CD14-positive monocyte (primary cell): ENCODE data around the gene RPL27. TPM values are rescaled to one million over a fixed set of nuclear protein-coding genes. Genes with fewer than 3 reads are reported as not detected.

Experiments
- DNase-seq, 3 donors: peaks; one replicate each; pipeline ENCODE4 v3.0.0-alpha.2; 2011 to 2022
- H2AFZ ChIP-seq: 2 replicates; pipeline ENCODE4 v1.6.0; 2012; ENCODE audit warnings: mild to moderate bottlenecking, low read depth, low read length, inconsistent platforms; ENCODE audit not compliant: insufficient read depth, poor library complexity, severe bottlenecking
- H3K27ac ChIP-seq, 2 donors: 1 replicate in 1 of 2; 2 replicates in 1 of 2; pipeline ENCODE4 v1.5.1; 2012 to 2013; ENCODE audit warnings: low read length in 2 of 2, control low read depth in 1 of 2, inconsistent platforms in 1 of 2, low read depth in 1 of 2, mild to moderate bottlenecking in 1 of 2
- H3K27me3 ChIP-seq, 2 donors: one replicate each; pipeline versions ENCODE4 v1.6.0 to v1.6.1; 2011 to 2013; ENCODE audit warnings: low read length in 2 of 2; ENCODE audit not compliant: control insufficient read depth in 2 of 2, insufficient read depth in 2 of 2
- H3K36me3 ChIP-seq, 2 donors: replicated peaks in 1 of 2; 1 replicate in 1 of 2; 2 replicates in 1 of 2; pipeline versions ENCODE4 v1.5.1 to v1.6.1; 2012 to 2013; ENCODE audit warnings: low read length in 2 of 2, control low read depth in 1 of 2, inconsistent platforms in 1 of 2, mild to moderate bottlenecking in 1 of 2; ENCODE audit not compliant: insufficient read depth in 2 of 2, control insufficient read depth in 1 of 2
- H3K4me1 ChIP-seq, 2 donors: 1 replicate in 1 of 2; 2 replicates in 1 of 2; pipeline versions ENCODE4 v1.5.1 to v1.6.1; 2012 to 2013; ENCODE audit warnings: low read length in 2 of 2, control low read depth in 1 of 2, inconsistent platforms in 1 of 2, mild to moderate bottlenecking in 1 of 2, moderate library complexity in 1 of 2; ENCODE audit not compliant: insufficient read depth in 2 of 2, control insufficient read depth in 1 of 2
- H3K4me2 ChIP-seq: replicated peaks from 2 replicates; pipeline ENCODE3; 2012; ENCODE audit warnings: low read length, moderate library complexity, mild to moderate bottlenecking; ENCODE audit not compliant: poor library complexity, severe bottlenecking; ENCODE audit errors: extremely low read depth
- H3K4me3 ChIP-seq, 3 experiments: fragments of 200-600 bp in 1 of 3; sonication (generic) in 1 of 3; replicated peaks in 1 of 3; 1 replicate in 2 of 3; 2 replicates in 1 of 3; pipeline ENCODE4 v1.5.1; 2011 to 2013; ENCODE audit warnings: low read length in 3 of 3, mild to moderate bottlenecking in 3 of 3, control low read depth in 2 of 3, low read depth in 2 of 3, inconsistent platforms in 1 of 3, moderate library complexity in 1 of 3
- H3K79me2 ChIP-seq: 2 replicates; pipeline ENCODE4 v1.6.0; 2012; ENCODE audit warnings: mild to moderate bottlenecking, control low read depth, inconsistent platforms, low read length, moderate library complexity; ENCODE audit not compliant: insufficient read depth
- H3K9ac ChIP-seq: 2 replicates; pipeline ENCODE4 v1.6.0; 2017; ENCODE audit warnings: low read length, mild to moderate bottlenecking; ENCODE audit not compliant: insufficient read depth, poor library complexity, severe bottlenecking
- H3K9me3 ChIP-seq, 2 donors: replicated peaks in 1 of 2; 1 replicate in 1 of 2; 2 replicates in 1 of 2; pipeline versions ENCODE4 v1.5.1 to v1.6.1; 2012 to 2013; ENCODE audit warnings: low read length in 2 of 2, control low read depth in 1 of 2; ENCODE audit not compliant: control insufficient read depth in 1 of 2, insufficient read depth in 1 of 2
- H4K20me1 ChIP-seq: 2 replicates; pipeline ENCODE4 v1.6.0; 2012; ENCODE audit warnings: mild to moderate bottlenecking, low read length, control low read depth, moderate library complexity; ENCODE audit not compliant: insufficient read depth
- H3K27ac Mint-ChIP-seq, 7 donors: one replicate each; pipeline ENCODE4 v1.8.0; 2020; ENCODE audit warnings: mild to moderate bottlenecking in 7 of 7, mixed read lengths in 7 of 7, moderate library complexity in 6 of 7, inconsistent platforms in 2 of 7
- H3K27me3 Mint-ChIP-seq, 3 donors: one replicate each; pipeline ENCODE4 v1.8.0; 2021 to 2022; ENCODE audit warnings: low read depth in 3 of 3, mild to moderate bottlenecking in 3 of 3, mixed read lengths in 3 of 3, moderate library complexity in 3 of 3, inconsistent platforms in 1 of 3
- H3K36me3 Mint-ChIP-seq, 2 donors: one replicate each; pipeline ENCODE4 v1.8.0; 2020; ENCODE audit warnings: mixed read lengths in 2 of 2, inconsistent platforms in 1 of 2, mild to moderate bottlenecking in 1 of 2
- H3K4me1 Mint-ChIP-seq: one replicate; pipeline ENCODE4 v1.8.0; 2020; ENCODE audit warnings: mild to moderate bottlenecking, mixed read lengths
- H3K4me3 Mint-ChIP-seq, 2 donors: one replicate each; pipeline ENCODE4 v1.8.0; 2020; ENCODE audit warnings: mild to moderate bottlenecking in 2 of 2, mixed read lengths in 2 of 2, moderate library complexity in 1 of 2
- H3K9me3 Mint-ChIP-seq, 7 donors: one replicate each; pipeline ENCODE4 v1.8.0; 2020 to 2022; ENCODE audit warnings: mixed read lengths in 7 of 7, mild to moderate bottlenecking in 6 of 7, moderate library complexity in 6 of 7, inconsistent platforms in 2 of 7
- WGBS: methylation state at CpG from one replicate; pipeline ENCODE4 v1.1.5; 2013; ENCODE audit warnings: missing lambda C conversion rate; ENCODE audit not compliant: insufficient coverage; 5-methylcytosine and 5-hydroxymethylcytosine counted together
- intact Hi-C, 2 donors: fragments of 100-400 bp; cut with micrococcal nuclease; formaldehyde crosslinking; loops; one replicate each; pipeline versions ENCODE4 v1.15.0 to v1.15.1; 2023
- polyA plus RNA-seq, 3 donors: library from polyadenylated mRNA; depleted of rRNA in 1 of 3; unstranded in 2 of 3; stranded (reverse) in 1 of 3; fragments of 300-500 nt in 2 of 3; fragments of >200 nt in 1 of 3; fragmentation: Illumina TruSeq in 2 of 3; gene quantifications; 1 replicate in 2 of 3; 2 replicates in 1 of 3; pipeline ENCODE4 v1.2.3, GENCODE V29; 2012 to 2021
- TF ChIP-seq, protein P1 (sequence below): fragments of 200-600 bp; IDR thresholded peaks from one replicate; pipeline ENCODE4 v1.8.0; 2022; ENCODE audit warnings: antibody characterized with exemption, mild to moderate bottlenecking

Gene RPL27
- polyA plus RNA-seq, 3 donors, result 1,073 to 2,156 (median 1,232) TPM

GRCh38 chr17:43021741-43022512, 23.7 kb downstream of the RPL27 start, which contains the start of gene VAT1:
Gene VAT1, minus strand, starts transcription at chr17:43022385. Its CDS starts 63 bp downstream, at chr17:43022322.
- intact Hi-C loops, result loop anchor here in 1 of 2 donors (10.0 kb wide), 2 partner anchors 103 to 153 kb away; partner anchors contain the start of genes BRCA1 and NBR1

More at GRCh38 chr17:43021741-43022512, 23.7 kb downstream of the RPL27 start, which contains the start of gene VAT1:
- Histone ChIP-seq H3K9me3 (no peaks in the 10 kb centered on the region), H3K9ac (peak within 1 kb of the TSS; percentile 78), H3K79me2 (peaks cover 19% of the 10 kb centered on the region), H3K27me3 (peaks cover 0 to 15% of the 10 kb centered on the region in 2 donors), H3K4me3 (peak within 1 kb of the TSS; percentile 72 to 94 (median 90)), H3K4me1 (peaks cover 53 to 58% of the 10 kb centered on the region in 2 donors), H3K36me3 (no peaks in the 10 kb centered on the region), H2AFZ (peak within 1 kb of the TSS; percentile 96), H3K27ac (peak within 1 kb of the TSS in 1 of 2 donors; percentile 59), H4K20me1 (peaks cover 17% of the 10 kb centered on the region), H3K4me2 (peak within 1 kb of the TSS; percentile 100)
- H3K9me3 Mint-ChIP-seq, result peaks cover 0 to 3% (median 0%) of the 10 kb centered on the region in 7 donors
- TF ChIP-seq, protein P1, sequence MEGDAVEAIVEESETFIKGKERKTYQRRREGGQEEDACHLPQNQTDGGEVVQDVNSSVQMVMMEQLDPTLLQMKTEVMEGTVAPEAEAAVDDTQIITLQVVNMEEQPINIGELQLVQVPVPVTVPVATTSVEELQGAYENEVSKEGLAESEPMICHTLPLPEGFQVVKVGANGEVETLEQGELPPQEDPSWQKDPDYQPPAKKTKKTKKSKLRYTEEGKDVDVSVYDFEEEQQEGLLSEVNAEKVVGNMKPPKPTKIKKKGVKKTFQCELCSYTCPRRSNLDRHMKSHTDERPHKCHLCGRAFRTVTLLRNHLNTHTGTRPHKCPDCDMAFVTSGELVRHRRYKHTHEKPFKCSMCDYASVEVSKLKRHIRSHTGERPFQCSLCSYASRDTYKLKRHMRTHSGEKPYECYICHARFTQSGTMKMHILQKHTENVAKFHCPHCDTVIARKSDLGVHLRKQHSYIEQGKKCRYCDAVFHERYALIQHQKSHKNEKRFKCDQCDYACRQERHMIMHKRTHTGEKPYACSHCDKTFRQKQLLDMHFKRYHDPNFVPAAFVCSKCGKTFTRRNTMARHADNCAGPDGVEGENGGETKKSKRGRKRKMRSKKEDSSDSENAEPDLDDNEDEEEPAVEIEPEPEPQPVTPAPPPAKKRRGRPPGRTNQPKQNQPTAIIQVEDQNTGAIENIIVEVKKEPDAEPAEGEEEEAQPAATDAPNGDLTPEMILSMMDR, result no peak
- WGBS, result under 1% methylated on average over 68 of the region's 80 CpGs
- peak within 1 kb of the TSS; percentile 25 to 87 (median 85) for H3K27ac Mint-ChIP-seq
- H3K36me3 Mint-ChIP-seq, result peaks cover 0 to 7% of the 10 kb centered on the region in 2 donors
- DNase-seq, result peak; percentile 45 to 58 (median 52)
- H3K4me3 Mint-ChIP-seq, result peak within 1 kb of the TSS; percentile 94 to 96
- peaks cover 52% of the 10 kb centered on the region for H3K4me1 Mint-ChIP-seq
- peaks cover 8 to 25% (median 16%) of the 10 kb centered on the region in 3 donors for H3K27me3 Mint-ChIP-seq
